GM12891 (cell line): ENCODE results near the gene SCNN1A.

ENCODE experiments used
- SPI1 ChIP-seq: IDR thresholded peaks from 2 replicates; pipeline ENCODE4 v1.6.1; 2011; ENCODE audit warnings: low read depth, low read length, control low read depth
- TAF1 ChIP-seq: IDR thresholded peaks from 2 replicates; pipeline ENCODE4 v1.6.1; 2011; ENCODE audit warnings: low read depth, low read length, control low read depth

DNA sequence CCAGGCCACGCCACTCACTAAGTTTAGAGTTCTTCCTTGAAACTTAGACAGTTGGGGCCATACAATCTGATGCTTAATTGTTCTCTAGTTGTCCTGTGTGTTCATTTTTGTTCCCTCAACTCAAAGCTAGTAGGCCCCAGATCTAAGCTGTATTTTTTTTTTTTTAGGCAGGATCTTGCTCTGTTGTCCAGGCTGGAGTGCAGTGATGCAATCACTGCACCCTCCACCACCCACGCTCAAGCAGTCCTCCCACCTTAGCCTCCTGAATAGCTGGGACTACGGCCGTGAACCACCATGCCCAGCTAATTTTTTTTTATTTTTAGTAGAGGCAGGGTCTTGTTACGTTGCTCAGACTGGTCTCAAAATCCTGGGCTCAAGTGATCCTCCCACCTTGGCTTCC, 41.0 kb downstream of the SCNN1A start:
- TF ChIP-seq SPI1: no peak
- no peak for TF ChIP-seq TAF1
